IMR-90 (cell line): ENCODE results near the gene SLCO3A1. TPM values are rescaled to one million over a fixed set of nuclear protein-coding genes. Genes with fewer than 3 reads are reported as not detected.

Experiments used
- ATAC-seq: fragments of 200-7000 bp; cut with Tn5 transposase; 2 replicates; pipeline ENCODE4 v1.9.1; 2020; ENCODE audit warnings: low read depth, mild to moderate bottlenecking, moderate library complexity
- BruUV-seq: library from RNA; stranded (reverse); fragments of 400-500 nt; replicated peaks from 2 replicates; lab custom pipeline; 2021; lab: Mats Ljungman, UMichigan
- CTCF ChIA-PET: fragments of 300-600 bp; formaldehyde crosslinking; extraction: SDS; loops from one replicate; lab custom pipeline; 2021; ENCODE audit warnings: antibody characterized with exemption; lab: Yijun Ruan, JAX
- POLR2A ChIA-PET: fragments of 300-600 bp; sonication (Branson Sonifier 250); formaldehyde crosslinking; loops from one replicate; lab custom pipeline; 2022; ENCODE audit warnings: antibody characterized with exemption; ENCODE audit not compliant: unreplicated experiment; lab: Charles Lee
- DNase-seq: peaks from one replicate; pipeline ENCODE4 v3.0.0; 2013
- H2AFZ ChIP-seq: replicated peaks from 2 replicates; pipeline ENCODE3; 2013; ENCODE audit warnings: low read length, mild to moderate bottlenecking; ENCODE audit not compliant: poor library complexity
- H2AK5ac ChIP-seq: 2 replicates; pipeline ENCODE4 v1.6.1; 2013; ENCODE audit warnings: low read depth, low read length, inconsistent platforms
- H2AK9ac ChIP-seq: replicated peaks from 2 replicates; pipeline ENCODE3; 2013; ENCODE audit warnings: mild to moderate bottlenecking, low read depth, low read length, moderate library complexity; ENCODE audit not compliant: poor library complexity
- H2BK120ac ChIP-seq: 2 replicates; pipeline ENCODE4 v1.6.1; 2013; ENCODE audit warnings: low read depth, low read length, inconsistent platforms
- H2BK15ac ChIP-seq: 3 replicates; pipeline ENCODE4 v1.6.1; 2013; ENCODE audit warnings: low read depth, low read length, inconsistent platforms
- H2BK20ac ChIP-seq: 2 replicates; pipeline ENCODE4 v1.6.1; 2013; ENCODE audit warnings: low read depth, mild to moderate bottlenecking, inconsistent platforms, low read length, moderate library complexity
- H2BK5ac ChIP-seq: 2 replicates; pipeline ENCODE4 v1.6.1; 2013; ENCODE audit warnings: mild to moderate bottlenecking, low read depth, low read length, inconsistent platforms; ENCODE audit not compliant: poor library complexity, severe bottlenecking
- H3K14ac ChIP-seq: replicated peaks from 2 replicates; pipeline ENCODE4 v1.6.1; 2013; ENCODE audit warnings: low read depth, low read length, inconsistent platforms
- H3K18ac ChIP-seq: 2 replicates; pipeline ENCODE4 v1.6.1; 2013; ENCODE audit warnings: low read depth, low read length, control low read depth
- H3K23ac ChIP-seq: 2 replicates; pipeline ENCODE4 v1.6.1; 2013; ENCODE audit warnings: low read depth, low read length, inconsistent platforms
- H3K27ac ChIP-seq: 2 replicates; pipeline ENCODE4 v1.5.1; 2013; ENCODE audit warnings: mild to moderate bottlenecking, control low read depth, low read length; ENCODE audit not compliant: insufficient read depth
- H3K27me3 ChIP-seq: 2 replicates; pipeline ENCODE4 v1.6.1; 2013; ENCODE audit warnings: low read length; ENCODE audit not compliant: control insufficient read depth, insufficient read depth
- H3K36me3 ChIP-seq: 2 replicates; pipeline ENCODE4 v1.6.1; 2013; ENCODE audit warnings: low read length, mixed read lengths; ENCODE audit not compliant: control insufficient read depth, insufficient read depth
- H3K4ac ChIP-seq: 2 replicates; pipeline ENCODE4 v1.6.1; 2013; ENCODE audit warnings: low read depth, low read length, inconsistent platforms
- H3K4me1 ChIP-seq: 2 replicates; pipeline ENCODE4 v1.6.1; 2013; ENCODE audit warnings: low read length, mixed read lengths; ENCODE audit not compliant: control insufficient read depth, insufficient read depth
- H3K4me2 ChIP-seq: 2 replicates; pipeline ENCODE4 v1.6.1; 2013; ENCODE audit warnings: low read depth, mild to moderate bottlenecking, control low read depth, low read length, moderate library complexity
- H3K4me3 ChIP-seq: 2 replicates; pipeline ENCODE4 v1.5.1; 2013; ENCODE audit warnings: low read depth, mild to moderate bottlenecking, control low read depth, low read length, moderate library complexity; ENCODE audit not compliant: insufficient read depth
- H3K56ac ChIP-seq: 2 replicates; pipeline ENCODE4 v1.6.1; 2013; ENCODE audit warnings: low read length, inconsistent platforms; ENCODE audit not compliant: insufficient read depth; ENCODE audit errors: extremely low read depth
- H3K79me1 ChIP-seq, 2 experiments: 2 replicates each; pipeline ENCODE4 v1.6.1; 2013; ENCODE audit warnings: low read length in 2 of 2, inconsistent platforms in 1 of 2, low read depth in 1 of 2
- H3K9ac ChIP-seq: 2 replicates; pipeline ENCODE4 v1.6.1; 2013; ENCODE audit warnings: low read depth, low read length, control low read depth
- H3K9me1 ChIP-seq: 2 replicates; pipeline ENCODE4 v1.6.1; 2013; ENCODE audit warnings: low read length, inconsistent platforms; ENCODE audit not compliant: insufficient read depth
- H3K9me3 ChIP-seq: 2 replicates; pipeline ENCODE4 v1.6.1; 2013; ENCODE audit warnings: low read length; ENCODE audit not compliant: control insufficient read depth, insufficient read depth
- H4K20me1 ChIP-seq: 2 replicates; pipeline ENCODE4 v1.6.1; 2013; ENCODE audit warnings: low read length, inconsistent platforms; ENCODE audit not compliant: insufficient read depth
- H4K5ac ChIP-seq: 2 replicates; pipeline ENCODE4 v1.6.1; 2013; ENCODE audit warnings: mild to moderate bottlenecking, low read depth, low read length, control low read depth
- H4K8ac ChIP-seq, 2 experiments: 2 replicates each; pipeline ENCODE4 v1.6.1; 2013; ENCODE audit warnings: low read depth in 2 of 2, low read length in 2 of 2, control low read depth in 1 of 2, inconsistent platforms in 1 of 2
- H4K91ac ChIP-seq: 2 replicates; pipeline ENCODE4 v1.6.1; 2013; ENCODE audit warnings: low read depth, low read length, inconsistent platforms; ENCODE audit not compliant: insufficient read depth
- POLR2A ChIP-seq: IDR thresholded peaks from 2 replicates; pipeline ENCODE4 v1.6.1; 2012; ENCODE audit warnings: mild to moderate bottlenecking, low read depth, low read length
- WGBS, 2 experiments: methylation state at CpG; one replicate each; pipeline versions ENCODE4 v1.1.5 to v1.1.7; 2013; ENCODE audit warnings: missing lambda C conversion rate in 2 of 2; ENCODE audit not compliant: insufficient read length in 1 of 2; ENCODE audit errors: extremely low coverage in 2 of 2; 5-methylcytosine and 5-hydroxymethylcytosine counted together
- dilution Hi-C: fragments of 300-500 bp; cut with HindIII; formaldehyde crosslinking; loops from one replicate; pipeline ENCODE4 v1.14.3; 2018; ENCODE audit warnings: low sequenced_read_pairs; ENCODE audit not compliant: unreplicated experiment
- in situ Hi-C: fragments of 300-500 bp; cut with MboI; formaldehyde crosslinking; loops from 3 replicates; pipeline ENCODE4 v1.14.3; 2019; ENCODE audit warnings: low sequenced_read_pairs, inconsistent platforms, mixed read lengths
- intact Hi-C: fragments of 100-400 bp; cut with micrococcal nuclease; formaldehyde crosslinking; loops from 2 replicates; pipeline ENCODE4 v1.10.0; 2022
- polyA plus RNA-seq, 3 experiments: library from polyadenylated mRNA; depleted of rRNA; stranded (reverse); fragments of >200 nt; gene quantifications; 2 replicates each; pipeline ENCODE4 v1.2.3, GENCODE V29; 2012; ENCODE audit warnings: low replicate concordance in 1 of 3
- total RNA-seq: library from RNA; depleted of rRNA; stranded (reverse); fragments of >200 nt; gene quantifications from 2 replicates; pipeline ENCODE4 v1.2.3, GENCODE V29; 2012

The SLCO3A1 gene
- total and polyA plus RNA-seq, 2 of the 4 experiments (the other 2 are of a cell fraction): 4.7 to 8.1 TPM

- Histone ChIP-seq H3K79me1 (no peaks in the 10 kb centered on the region; a peak in 1 of 4 replicates), H4K91ac (no peak overlapping the region), H3K56ac (no peak overlapping the region), H3K27ac (no peak overlapping the region), H3K14ac (no peak overlapping the region), H4K5ac (no peak overlapping the region), H2BK15ac (no peak overlapping the region), H4K20me1 (no peaks in the 10 kb centered on the region), H3K4ac (no peak overlapping the region), H2AFZ (no peak overlapping the region), H2BK120ac (no peak overlapping the region), H3K9ac (no peak overlapping the region), H3K18ac (no peak overlapping the region), H2BK20ac (no peak overlapping the region), H3K9me3 (no peaks in the 10 kb centered on the region), H3K23ac (no peak overlapping the region), H3K36me3 (no peaks in the 10 kb centered on the region), H3K27me3 (no peaks in the 10 kb centered on the region), H3K4me1 (no peaks in the 10 kb centered on the region), H2AK5ac (no peak overlapping the region), H2BK5ac (no peak overlapping the region), H3K9me1 (no peaks in the 10 kb centered on the region), H3K4me2 (no peak overlapping the region), H4K8ac (no peak overlapping the region), H3K4me3 (no peak overlapping the region), H2AK9ac (no peak overlapping the region)
- ATAC-seq (no peak), DNase-seq (no peak)
- intact Hi-C loops: no loop called here
- no TSS peak for BruUV-seq
- no peak for TF ChIP-seq POLR2A
- dilution Hi-C loops: no loop called here
- POLR2A ChIA-PET: no interaction called here
- WGBS, 2 experiments: no CpG with 5 or more reads among the region's 1 CpG
- CTCF ChIA-PET: no interaction called here
- in situ Hi-C loops: no loop called here
Measured at GRCh38 chr15:92001307-92001706, 147.8 kb downstream of the SLCO3A1 start.
